NT2/D1 (cell line): ENCODE results near the gene MBNL2.

Source experiments
- DNase-seq: peaks from one replicate; pipeline ENCODE4 v3.0.0-alpha.2; 2011; ENCODE audit warnings: low read depth, low spot score
- H3K27me3 ChIP-seq: 2 replicates; pipeline ENCODE4 v1.6.0; 2011; ENCODE audit warnings: mild to moderate bottlenecking; ENCODE audit not compliant: insufficient read length, insufficient read depth
- H3K36me3 ChIP-seq: 2 replicates; pipeline ENCODE4 v1.6.1; 2011; ENCODE audit warnings: mild to moderate bottlenecking, low read length, mixed read lengths; ENCODE audit not compliant: insufficient read depth, insufficient read length
- H3K4me1 ChIP-seq: 2 replicates; pipeline ENCODE4 v1.5.1; 2011; ENCODE audit not compliant: insufficient read depth, insufficient read length
- H3K4me3 ChIP-seq: 2 replicates; pipeline ENCODE4 v1.5.1; 2011; ENCODE audit warnings: low read depth; ENCODE audit not compliant: insufficient read length
- H3K9ac ChIP-seq: 2 replicates; pipeline ENCODE4 v1.6.0; 2011; ENCODE audit warnings: low read depth; ENCODE audit not compliant: insufficient read length
- H3K9me3 ChIP-seq: 2 replicates; pipeline ENCODE4 v1.5.1; 2011; ENCODE audit warnings: mild to moderate bottlenecking, low read length; ENCODE audit not compliant: insufficient read depth
- SUZ12 ChIP-seq: IDR thresholded peaks from 2 replicates; pipeline ENCODE4 v1.6.1; 2011; ENCODE audit not compliant: insufficient read length, insufficient read depth; ENCODE audit errors: extremely low read depth
- YY1 ChIP-seq: IDR thresholded peaks from 2 replicates; pipeline ENCODE4 v1.6.1; 2011; ENCODE audit not compliant: insufficient read length, insufficient read depth
- ZNF274 ChIP-seq: IDR thresholded peaks from 2 replicates; pipeline ENCODE4 v1.6.1; 2011; ENCODE audit warnings: mild to moderate bottlenecking, low read depth, low read length

MBNL2 gene

DNA sequence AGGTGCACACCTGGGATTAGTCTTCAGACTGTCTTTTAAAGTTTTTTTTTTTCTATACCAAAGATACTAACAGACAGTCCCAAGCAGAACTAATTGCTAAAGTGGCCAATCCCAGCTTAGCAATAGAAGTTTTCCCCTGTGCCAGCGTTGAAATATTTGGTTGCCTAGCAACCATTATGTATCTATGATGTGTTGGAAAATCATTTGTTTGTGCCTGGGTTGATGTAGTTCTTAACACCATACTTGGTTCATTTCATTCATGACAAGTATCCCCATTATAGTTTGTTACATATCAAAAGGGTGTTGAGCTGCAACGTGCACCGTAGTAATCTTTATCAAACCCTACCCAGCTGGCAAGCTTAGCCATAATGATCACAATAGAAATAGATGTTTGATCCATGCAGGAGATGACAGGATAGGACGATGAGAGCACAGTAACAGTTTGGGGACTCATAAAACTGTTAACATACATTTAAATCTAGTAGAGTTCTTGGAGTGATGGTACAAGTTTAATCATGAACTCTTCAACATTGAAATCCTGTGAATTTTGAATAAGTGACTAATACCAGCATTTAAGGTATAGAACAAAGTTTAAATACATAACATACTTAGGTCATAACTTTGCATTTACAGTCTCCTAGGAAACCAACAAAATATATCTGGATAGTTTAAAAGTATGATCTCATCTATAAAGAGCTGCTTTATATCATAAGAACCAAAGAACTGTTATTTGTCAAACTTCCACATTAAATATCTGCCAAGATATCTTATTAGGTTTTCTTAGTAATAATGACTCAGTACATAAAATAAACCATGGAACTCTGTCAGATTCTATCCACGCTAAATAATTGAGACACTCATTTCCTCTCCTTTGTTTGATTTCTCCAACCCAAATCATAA is 73.4 kb downstream of the MBNL2 start:
- Histone ChIP-seq H3K27me3 (no peaks in the 10 kb centered on the region), H3K9me3 (no peaks in the 10 kb centered on the region), H3K36me3 (no peaks in the 10 kb centered on the region), H3K9ac (no peak overlapping the region), H3K4me3 (no peak overlapping the region), H3K4me1 (no peaks in the 10 kb centered on the region)
- TF ChIP-seq SUZ12, result no peak
- no peak for TF ChIP-seq ZNF274
- no peak for TF ChIP-seq YY1
- DNase-seq, result no peak

DNA sequence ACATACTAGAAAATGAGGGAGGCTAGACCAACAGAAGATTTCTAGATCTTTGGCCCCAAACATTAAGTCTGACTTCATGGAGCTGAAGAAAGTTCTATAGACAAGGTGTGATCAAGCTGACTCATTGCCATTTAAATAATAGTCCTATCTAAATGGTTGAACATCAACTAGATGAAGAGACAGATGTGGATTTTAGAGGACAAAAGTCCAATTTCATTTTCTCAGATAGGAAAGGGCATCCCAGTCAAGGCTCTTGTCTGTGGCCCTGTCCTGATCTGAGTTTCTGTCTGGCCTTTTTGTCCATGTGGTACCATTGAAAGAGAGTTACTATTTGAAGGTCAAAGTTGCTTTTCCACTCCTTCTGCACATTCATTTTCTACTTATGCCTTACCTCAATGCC is 74.6 kb downstream of the MBNL2 start:
- Histone ChIP-seq H3K9me3 (no peaks in the 10 kb centered on the region), H3K4me3 (no peak overlapping the region), H3K4me1 (no peaks in the 10 kb centered on the region), H3K9ac (no peak overlapping the region), H3K27me3 (no peaks in the 10 kb centered on the region), H3K36me3 (no peaks in the 10 kb centered on the region)
- no peak for DNase-seq
- TF ChIP-seq ZNF274 (no peak), SUZ12 (no peak), YY1 (no peak)

DNA sequence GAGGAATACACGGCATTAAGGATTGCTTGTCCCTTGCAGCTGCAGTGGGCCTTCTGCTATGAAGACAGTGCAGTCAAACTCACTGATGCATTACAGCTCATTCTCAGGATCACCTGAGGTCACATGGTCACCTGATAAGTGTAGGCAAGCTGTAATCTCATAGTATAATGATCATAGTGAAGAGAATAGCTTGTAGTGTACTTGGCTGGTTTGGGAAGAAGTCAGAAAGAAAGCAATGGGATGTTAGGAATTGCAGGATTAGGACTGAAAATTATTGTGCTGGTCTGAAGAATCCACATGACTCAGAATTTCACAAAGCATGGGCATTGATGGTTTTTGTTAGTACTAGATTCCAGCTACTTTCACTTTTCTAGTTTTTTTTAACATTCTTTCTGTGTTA is 76.7 kb downstream of the MBNL2 start:
- no peaks in the 10 kb centered on the region for H3K27me3 ChIP-seq
- no peaks in the 10 kb centered on the region for H3K9me3 ChIP-seq
- no peaks in the 10 kb centered on the region for H3K36me3 ChIP-seq
- H3K4me3 ChIP-seq, result no peak overlapping the region
- DNase-seq, result no peak
- H3K4me1 ChIP-seq, result no peaks in the 10 kb centered on the region
- H3K9ac ChIP-seq, result no peak overlapping the region
- TF ChIP-seq YY1, result no peak
- no peak for TF ChIP-seq SUZ12
- TF ChIP-seq ZNF274, result no peak

DNA sequence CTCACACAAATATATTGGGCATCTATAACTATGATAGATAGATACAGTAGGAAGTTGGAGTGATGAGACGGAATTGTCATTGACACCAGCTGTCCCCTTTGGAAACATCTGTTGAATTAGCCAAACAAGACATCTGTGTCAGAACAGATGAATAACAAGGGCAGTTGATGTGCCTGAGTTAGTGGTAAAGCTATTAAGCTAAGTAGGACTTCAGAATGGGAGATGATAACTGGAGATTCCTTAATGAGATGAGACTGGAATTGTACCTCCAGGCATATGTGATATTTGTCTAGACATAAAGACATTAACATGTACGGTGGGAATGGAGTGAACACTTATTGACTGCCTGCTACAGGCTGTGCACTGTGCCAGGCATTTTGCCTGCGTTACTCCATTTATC is 78.7 kb downstream of the MBNL2 start:
- Histone ChIP-seq H3K36me3 (no peaks in the 10 kb centered on the region), H3K4me1 (no peaks in the 10 kb centered on the region), H3K9ac (no peak overlapping the region), H3K27me3 (no peaks in the 10 kb centered on the region), H3K4me3 (no peak overlapping the region), H3K9me3 (no peaks in the 10 kb centered on the region)
- no peak for DNase-seq
- no peak for TF ChIP-seq ZNF274
- no peak for TF ChIP-seq SUZ12
- no peak for TF ChIP-seq YY1

DNA sequence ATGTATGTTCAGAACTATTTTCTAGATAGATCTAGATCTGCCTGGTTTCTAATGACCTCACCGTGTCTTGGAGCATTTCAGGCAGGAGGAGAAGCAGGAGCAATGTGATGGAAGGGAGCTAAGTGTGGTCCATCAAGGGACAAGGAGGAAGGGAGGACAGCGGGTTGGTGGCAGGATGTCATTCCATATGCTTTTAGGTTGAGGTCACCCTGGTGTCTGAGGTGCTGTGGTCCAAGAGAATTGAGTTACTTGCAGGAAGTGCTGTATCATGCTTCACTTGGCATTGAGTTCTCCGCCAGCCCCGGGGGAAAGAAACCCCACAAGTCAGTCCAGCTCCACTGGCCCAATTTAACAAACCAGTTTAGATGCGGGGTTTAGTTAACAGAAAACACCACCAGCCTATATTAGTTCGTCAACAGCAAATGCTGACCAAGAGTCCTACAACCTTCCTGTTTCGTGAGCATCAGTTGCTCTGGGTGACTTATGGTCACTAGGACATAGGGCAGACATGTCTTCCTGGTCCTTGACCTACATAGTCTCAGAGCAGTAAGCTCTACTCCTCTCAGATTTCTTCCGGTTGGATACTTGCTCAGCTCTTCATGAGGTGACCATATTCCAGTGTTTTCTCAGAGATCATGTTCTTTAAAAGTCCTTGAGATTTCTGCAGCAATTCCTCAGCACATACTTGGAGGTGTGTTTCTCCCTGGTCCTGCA is 79.4 kb downstream of the MBNL2 start:
- no peak overlapping the region for H3K4me3 ChIP-seq
- no peak overlapping the region for H3K9ac ChIP-seq
- H3K9me3 ChIP-seq, result no peaks in the 10 kb centered on the region
- H3K27me3 ChIP-seq, result no peaks in the 10 kb centered on the region
- no peaks in the 10 kb centered on the region for H3K4me1 ChIP-seq
- no peak for DNase-seq
- no peak for TF ChIP-seq YY1
- TF ChIP-seq SUZ12, result no peak
- no peaks in the 10 kb centered on the region for H3K36me3 ChIP-seq

DNA sequence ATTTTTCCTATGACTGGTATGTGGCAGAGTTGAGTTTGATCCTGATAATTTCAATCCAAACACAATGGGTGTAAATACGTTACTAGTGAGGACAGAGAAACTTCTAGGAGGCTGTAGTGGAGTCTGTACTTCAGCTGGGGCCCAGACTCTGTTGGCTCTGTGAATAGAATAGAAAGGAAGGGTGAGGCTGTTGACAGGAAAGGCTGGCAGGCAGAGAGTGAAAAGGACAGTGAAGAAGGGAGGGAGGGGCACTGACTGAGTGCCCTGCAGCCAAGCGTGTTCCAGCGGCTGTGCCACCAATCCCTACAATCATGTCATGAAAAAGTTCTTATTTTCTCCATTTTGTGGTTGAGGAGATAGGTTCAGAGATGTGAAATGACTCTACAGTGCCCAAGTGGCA is 80.5 kb downstream of the MBNL2 start:
- no peaks in the 10 kb centered on the region for H3K36me3 ChIP-seq
- H3K9ac ChIP-seq, result no peak overlapping the region
- H3K4me3 ChIP-seq, result no peak overlapping the region
- no peaks in the 10 kb centered on the region for H3K27me3 ChIP-seq
- no peak for DNase-seq
- no peaks in the 10 kb centered on the region for H3K9me3 ChIP-seq
- TF ChIP-seq ZNF274 (no peak), SUZ12 (no peak), YY1 (no peak)
- no peaks in the 10 kb centered on the region for H3K4me1 ChIP-seq

DNA sequence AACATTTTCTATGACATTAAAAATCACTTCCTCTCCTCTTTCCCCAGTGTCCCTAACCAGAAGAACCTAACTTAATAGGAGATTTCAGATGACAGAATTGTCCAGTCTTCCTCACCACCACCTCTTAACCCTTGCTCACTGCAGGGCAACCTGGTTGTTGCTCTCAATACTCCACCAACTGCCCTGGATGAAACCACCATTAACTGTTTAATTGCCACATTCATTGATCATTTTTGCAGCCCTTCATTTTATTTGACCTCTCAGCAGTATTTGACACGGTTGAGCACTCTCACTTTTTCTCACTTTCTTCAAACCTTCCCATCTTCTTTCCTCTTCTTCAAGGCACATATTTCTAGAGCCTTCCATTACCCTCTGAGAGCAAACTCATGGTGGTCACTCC is 84.0 kb downstream of the MBNL2 start:
- Histone ChIP-seq H3K27me3 (no peaks in the 10 kb centered on the region), H3K4me1 (no peaks in the 10 kb centered on the region), H3K9me3 (no peaks in the 10 kb centered on the region), H3K4me3 (no peak overlapping the region), H3K36me3 (no peaks in the 10 kb centered on the region), H3K9ac (no peak overlapping the region)
- TF ChIP-seq YY1 (no peak), SUZ12 (no peak), ZNF274 (no peak)
- no peak for DNase-seq
